K562 (cell line): ENCODE measurements around the gene RALGPS1. TPM values are rescaled to one million over a fixed set of nuclear protein-coding genes. Genes with fewer than 3 reads are reported as not detected.

Experiments
- BDP1 ChIP-seq: IDR thresholded peaks from 3 replicates; pipeline ENCODE4 v1.6.1; 2011; ENCODE audit not compliant: insufficient read length, insufficient read depth
- DLX4 ChIP-seq: fragments of 250-450 bp; sonication (Bioruptor Pico); IDR thresholded peaks from 2 replicates; pipeline ENCODE4 v1.6.1; 2021; ENCODE audit warnings: mild to moderate bottlenecking
- HNRNPL ChIP-seq: fragments of 200-400 bp; formaldehyde crosslinking; IDR thresholded peaks from 2 replicates; pipeline ENCODE4 v1.6.1; 2017; ENCODE audit warnings: low read depth, mild to moderate bottlenecking, low read length
- KDM4B ChIP-seq, 2 experiments: fragments of 450-650 bp in 1 of 2; sonication (generic) in 1 of 2; IDR thresholded peaks; 2 replicates each; pipeline ENCODE4 v1.6.1; 2016 to 2017; ENCODE audit warnings: borderline replicate concordance in 2 of 2, antibody characterized with exemption in 1 of 2, low read depth in 1 of 2, mild to moderate bottlenecking in 1 of 2
- MBD2 ChIP-seq: sonication (generic); IDR thresholded peaks from 2 replicates; pipeline ENCODE4 v1.6.1; 2016; ENCODE audit warnings: low read depth, borderline replicate concordance
- MEIS2 ChIP-seq: fragments of 450-650 bp; IDR thresholded peaks from 2 replicates; pipeline ENCODE4 v1.6.1; 2014; ENCODE audit warnings: mild to moderate bottlenecking; ENCODE audit not compliant: partially characterized antibody
- MTA2 ChIP-seq: fragments of 450-650 bp; IDR thresholded peaks from 2 replicates; pipeline ENCODE4 v1.6.1; 2016; ENCODE audit warnings: low read depth
- NONO ChIP-seq, 2 experiments: fragments of 200-400 bp in 1 of 2; fragments of 450-650 bp in 1 of 2; formaldehyde crosslinking in 1 of 2; IDR thresholded peaks; 2 replicates each; pipeline ENCODE4 v1.6.1; 2017; ENCODE audit warnings: low read depth in 2 of 2, mild to moderate bottlenecking in 2 of 2, moderate library complexity in 2 of 2, low read length in 1 of 2
- OTX1 ChIP-seq: fragments of 450-650 bp; formaldehyde crosslinking; IDR thresholded peaks from 2 replicates; pipeline ENCODE4 v1.4.0; 2022; ENCODE audit warnings: mild to moderate bottlenecking
- SNAPC5 ChIP-seq: fragments of 250-450 bp; sonication (Bioruptor Pico); IDR thresholded peaks from 2 replicates; pipeline ENCODE4 v1.8.0; 2021; ENCODE audit warnings: moderate library complexity, mild to moderate bottlenecking, inconsistent platforms
- SOX6 ChIP-seq: fragments of 450-650 bp; IDR thresholded peaks from 2 replicates; pipeline ENCODE4 v1.6.1; 2014; ENCODE audit warnings: mild to moderate bottlenecking
- THRAP3 ChIP-seq: fragments of 450-650 bp; IDR thresholded peaks from 2 replicates; pipeline ENCODE4 v1.6.1; 2016; ENCODE audit warnings: mild to moderate bottlenecking, inconsistent platforms, borderline replicate concordance
- ZBTB12 ChIP-seq: fragments of 250-450 bp; sonication (Bioruptor Pico); IDR thresholded peaks from 2 replicates; pipeline ENCODE4 v1.4.0; 2020
- ZKSCAN3 ChIP-seq: fragments of 250-450 bp; sonication (Bioruptor Pico); IDR thresholded peaks from 2 replicates; pipeline ENCODE4 v1.4.0; 2020
- ZNF121 ChIP-seq: sonication (generic); formaldehyde crosslinking; conservative IDR thresholded peaks from 2 replicates; pipeline ENCODE4 v1.8.0; 2022; ENCODE audit warnings: missing genetic modification reagents
- ZNF407 ChIP-seq: fragments of 450-650 bp; IDR thresholded peaks from 2 replicates; pipeline ENCODE4 v1.6.1; 2016; ENCODE audit warnings: low read depth
- ZNF830 ChIP-seq: fragments of 250-450 bp; sonication (Bioruptor Pico); IDR thresholded peaks from 2 replicates; pipeline ENCODE4 v1.5.0; 2021; ENCODE audit warnings: mild to moderate bottlenecking
- polyA plus RNA-seq, 8 experiments: library from polyadenylated mRNA; depleted of rRNA in 4 of 8; stranded (reverse) in 5 of 8; unstranded in 3 of 8; fragments of >200 nt; fragmentation: Nextera tagmentation in 2 of 8; fragmentation: Illumina TruSeq in 1 of 8; extraction: Ambion mirVana in 2 of 8; extraction: Trizol in 1 of 8; gene quantifications; 2 replicates each; pipeline versions ENCODE4 v1.2.1 to v1.2.3, GENCODE V29; 2011 to 2014; ENCODE audit warnings: inconsistent platforms in 1 of 8, missing spikeins in 1 of 8
- total RNA-seq, 7 experiments: library from RNA; depleted of rRNA in 6 of 7; stranded (reverse); fragments of >200 nt in 6 of 7; fragmentation: Illumina TruSeq in 2 of 7; extraction: Trizol in 2 of 7; gene quantifications; 2 replicates each; pipeline versions ENCODE4 v1.2.1 to v1.2.3, GENCODE V29; 2011 to 2021; ENCODE audit warnings: low replicate concordance in 1 of 7

The RALGPS1 gene
- total and polyA plus RNA-seq, 9 of the 15 experiments (the other 6 are each of a cell fraction or from before 2014, with no cell fraction given), result 0.04 to 2.6 (median 1.5) TPM

GRCh38 chr9:126952205-126952977, 37.8 kb downstream of the RALGPS1 start (continued):
- TF ChIP-seq MEIS2 (peak; percentile 20), MBD2 (no peak), ZNF407 (no peak), MTA2 (no peak), SOX6 (no peak), ZNF830 (no peak), ZKSCAN3 (CRISPR knock-in tag) (no peak), THRAP3 (no peak), HNRNPL (no peak), NONO (IDR thresholded peaks at IDR 0.05; ENCODE audit: low read depth in 2 of 2, low read length in 1 of 2) (no peak), KDM4B (IDR thresholded peaks at IDR 0.05; ENCODE audit: borderline replicate concordance in 2 of 2, low read depth in 1 of 2) (no peak), ZBTB12 (CRISPR knock-in tag) (no peak), OTX1 (CRISPR knock-in tag) (no peak), BDP1 (no peak), ZNF121 (CRISPR knock-in tag) (no peak), SNAPC5 (no peak), DLX4 (no peak)
